WERI-Rb-1 (cell line): ENCODE data around the gene INSM2.

Experiments
- DNase-seq: peaks from one replicate; pipeline ENCODE4 v3.0.0-alpha.2; 2020
- H3K27ac ChIP-seq: fragments of 250-450 bp; sonication (Bioruptor Pico); 2 replicates; pipeline ENCODE4 v1.5.1; 2020; ENCODE audit warnings: mild to moderate bottlenecking, moderate library complexity
- H3K27me3 ChIP-seq: fragments of 250-450 bp; sonication (Bioruptor Pico); 2 replicates; pipeline ENCODE4 v1.5.1; 2021; ENCODE audit warnings: mild to moderate bottlenecking, low read depth, moderate library complexity; ENCODE audit not compliant: insufficient read depth, severe bottlenecking
- H3K36me3 ChIP-seq: fragments of 250-450 bp; sonication (Bioruptor Pico); 2 replicates; pipeline ENCODE4 v1.5.1; 2020; ENCODE audit warnings: mild to moderate bottlenecking, moderate library complexity
- H3K4me3 ChIP-seq: 2 replicates; pipeline ENCODE4 v1.5.1; 2011; ENCODE audit warnings: low read depth, mild to moderate bottlenecking, control low read depth, low read length
- H3K9me3 ChIP-seq: fragments of 250-450 bp; sonication (Bioruptor Pico); 2 replicates; pipeline ENCODE4 v1.5.1; 2021; ENCODE audit warnings: mild to moderate bottlenecking, moderate library complexity; ENCODE audit not compliant: severe bottlenecking
- TF ChIP-seq, protein P1 (sequence below): IDR thresholded peaks from 2 replicates; pipeline ENCODE4 v1.5.1; 2011; ENCODE audit warnings: low read depth, mild to moderate bottlenecking, control low read depth, inconsistent platforms, low read length

Gene INSM2

DNA sequence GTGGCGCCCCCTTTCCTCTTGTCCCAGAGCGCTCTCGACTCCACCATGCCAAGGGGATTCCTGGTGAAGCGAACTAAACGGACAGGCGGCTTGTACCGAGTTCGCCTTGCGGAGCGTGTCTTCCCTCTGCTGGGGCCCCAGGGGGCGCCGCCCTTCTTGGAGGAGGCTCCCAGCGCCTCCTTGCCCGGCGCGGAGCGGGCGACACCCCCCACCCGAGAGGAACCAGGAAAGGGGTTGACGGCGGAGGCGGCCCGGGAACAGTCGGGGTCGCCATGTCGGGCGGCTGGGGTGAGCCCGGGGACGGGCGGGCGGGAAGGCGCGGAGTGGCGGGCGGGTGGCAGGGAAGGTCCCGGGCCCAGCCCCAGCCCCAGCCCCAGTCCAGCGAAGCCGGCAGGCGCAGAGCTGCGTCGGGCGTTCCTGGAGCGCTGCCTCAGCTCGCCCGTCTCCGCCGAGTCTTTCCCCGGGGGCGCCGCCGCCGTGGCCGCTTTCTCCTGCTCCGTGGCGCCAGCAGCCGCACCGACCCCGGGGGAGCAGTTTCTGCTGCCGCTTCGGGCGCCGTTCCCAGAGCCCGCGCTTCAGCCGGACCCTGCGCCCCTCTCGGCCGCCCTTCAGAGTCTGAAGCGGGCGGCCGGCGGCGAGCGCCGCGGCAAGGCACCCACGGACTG lies 376 bp downstream of the INSM2 start:
- peak overlapping the region; percentile 92 for H3K4me3 ChIP-seq
- DNase-seq, result no peak
- H3K9me3 ChIP-seq, result no peaks in the 10 kb centered on the region

DNA sequence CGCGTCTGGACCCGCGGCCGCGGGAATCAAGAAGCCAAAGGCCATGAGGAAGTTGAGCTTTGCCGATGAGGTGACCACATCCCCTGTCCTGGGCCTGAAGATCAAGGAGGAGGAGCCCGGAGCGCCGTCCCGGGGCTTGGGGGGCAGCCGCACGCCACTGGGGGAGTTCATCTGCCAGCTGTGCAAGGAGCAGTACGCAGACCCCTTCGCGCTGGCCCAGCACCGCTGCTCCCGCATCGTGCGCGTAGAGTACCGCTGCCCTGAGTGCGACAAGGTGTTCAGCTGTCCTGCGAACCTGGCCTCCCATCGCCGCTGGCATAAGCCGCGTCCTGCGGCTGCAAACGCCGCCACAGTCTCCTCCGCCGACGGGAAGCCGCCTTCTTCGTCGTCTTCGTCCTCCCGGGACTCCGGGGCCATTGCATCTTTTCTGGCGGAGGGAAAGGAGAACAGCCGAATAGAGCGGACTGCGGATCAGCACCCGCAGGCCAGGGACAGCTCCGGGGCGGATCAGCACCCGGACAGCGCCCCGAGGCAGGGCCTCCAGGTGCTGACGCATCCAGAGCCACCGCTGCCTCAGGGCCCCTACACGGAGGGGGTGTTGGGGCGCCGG lies 1.0 kb downstream of the INSM2 start:
- Histone ChIP-seq H3K4me3 (peak overlapping the region; percentile 92), H3K27me3 (no peaks in the 10 kb centered on the region), H3K36me3 (peaks cover 52% of the 10 kb centered on the region), H3K27ac (peak overlapping the region; percentile 94), H3K9me3 (no peaks in the 10 kb centered on the region)
- TF ChIP-seq, protein P1, sequence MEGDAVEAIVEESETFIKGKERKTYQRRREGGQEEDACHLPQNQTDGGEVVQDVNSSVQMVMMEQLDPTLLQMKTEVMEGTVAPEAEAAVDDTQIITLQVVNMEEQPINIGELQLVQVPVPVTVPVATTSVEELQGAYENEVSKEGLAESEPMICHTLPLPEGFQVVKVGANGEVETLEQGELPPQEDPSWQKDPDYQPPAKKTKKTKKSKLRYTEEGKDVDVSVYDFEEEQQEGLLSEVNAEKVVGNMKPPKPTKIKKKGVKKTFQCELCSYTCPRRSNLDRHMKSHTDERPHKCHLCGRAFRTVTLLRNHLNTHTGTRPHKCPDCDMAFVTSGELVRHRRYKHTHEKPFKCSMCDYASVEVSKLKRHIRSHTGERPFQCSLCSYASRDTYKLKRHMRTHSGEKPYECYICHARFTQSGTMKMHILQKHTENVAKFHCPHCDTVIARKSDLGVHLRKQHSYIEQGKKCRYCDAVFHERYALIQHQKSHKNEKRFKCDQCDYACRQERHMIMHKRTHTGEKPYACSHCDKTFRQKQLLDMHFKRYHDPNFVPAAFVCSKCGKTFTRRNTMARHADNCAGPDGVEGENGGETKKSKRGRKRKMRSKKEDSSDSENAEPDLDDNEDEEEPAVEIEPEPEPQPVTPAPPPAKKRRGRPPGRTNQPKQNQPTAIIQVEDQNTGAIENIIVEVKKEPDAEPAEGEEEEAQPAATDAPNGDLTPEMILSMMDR, result no peak
- DNase-seq, result peak; percentile 30

More for the DNA sequence above, 376 bp downstream of the INSM2 start:
- H3K36me3 ChIP-seq, result peaks cover 52% of the 10 kb centered on the region
- TF ChIP-seq, protein P1, result peak; percentile 56
- no peaks in the 10 kb centered on the region for H3K27me3 ChIP-seq
- H3K27ac ChIP-seq, result peak overlapping the region; percentile 94

DNA sequence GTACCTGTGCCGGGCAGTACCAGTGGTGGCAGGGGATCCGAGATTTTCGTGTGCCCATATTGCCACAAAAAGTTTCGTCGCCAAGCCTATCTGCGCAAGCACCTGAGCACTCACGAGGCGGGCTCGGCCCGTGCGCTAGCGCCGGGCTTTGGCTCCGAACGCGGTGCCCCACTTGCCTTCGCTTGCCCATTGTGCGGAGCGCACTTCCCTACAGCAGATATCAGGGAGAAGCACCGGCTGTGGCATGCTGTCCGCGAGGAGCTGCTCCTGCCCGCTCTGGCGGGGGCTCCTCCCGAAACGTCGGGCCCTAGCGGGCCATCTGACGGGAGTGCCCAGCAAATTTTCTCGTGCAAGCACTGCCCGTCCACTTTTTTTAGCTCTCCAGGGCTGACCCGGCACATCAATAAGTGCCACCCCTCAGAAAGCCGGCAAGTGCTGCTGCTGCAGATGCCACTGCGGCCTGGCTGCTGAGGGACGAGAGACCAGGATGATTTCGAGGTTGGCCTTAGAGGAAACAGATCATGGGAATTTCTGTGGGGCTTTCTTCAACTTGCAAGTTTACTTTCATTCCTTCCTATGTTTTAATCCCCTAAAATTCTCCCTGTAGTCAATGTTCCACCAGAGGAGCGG lies 1.6 kb downstream of the INSM2 start:
- no peaks in the 10 kb centered on the region for H3K9me3 ChIP-seq
- peaks cover 52% of the 10 kb centered on the region for H3K36me3 ChIP-seq
- no peaks in the 10 kb centered on the region for H3K27me3 ChIP-seq
- DNase-seq, result peak; percentile 21
- H3K27ac ChIP-seq, result peak overlapping the region; percentile 94
- peak overlapping the region; percentile 92 for H3K4me3 ChIP-seq
- TF ChIP-seq, protein P1, result no peak

DNA sequence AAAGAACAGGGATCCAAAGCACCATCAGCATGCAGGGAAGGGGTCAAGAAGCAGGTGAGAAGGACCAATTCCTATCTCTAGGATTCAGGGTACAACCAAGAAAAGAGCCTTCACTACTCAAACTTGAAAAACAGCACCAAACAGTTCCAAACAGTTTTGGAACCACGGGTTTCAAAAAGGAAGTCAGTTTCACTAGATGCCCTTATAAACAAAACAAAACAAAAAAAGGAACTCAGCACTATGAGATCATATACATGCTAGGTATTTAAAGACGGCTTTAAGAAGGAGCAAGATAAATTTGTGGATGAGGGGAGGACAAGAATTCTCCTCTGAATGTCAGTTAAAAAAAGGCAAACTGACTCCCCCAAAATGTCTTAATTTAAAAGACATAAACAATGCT lies 6.0 kb downstream of the INSM2 start:
- TF ChIP-seq, protein P1, result no peak
- Histone ChIP-seq H3K9me3 (no peaks in the 10 kb centered on the region), H3K27me3 (no peaks in the 10 kb centered on the region), H3K36me3 (peaks cover 34% of the 10 kb centered on the region), H3K27ac (peak overlapping the region; percentile 55), H3K4me3 (peak overlapping the region; percentile 0)
- no peak for DNase-seq

DNA sequence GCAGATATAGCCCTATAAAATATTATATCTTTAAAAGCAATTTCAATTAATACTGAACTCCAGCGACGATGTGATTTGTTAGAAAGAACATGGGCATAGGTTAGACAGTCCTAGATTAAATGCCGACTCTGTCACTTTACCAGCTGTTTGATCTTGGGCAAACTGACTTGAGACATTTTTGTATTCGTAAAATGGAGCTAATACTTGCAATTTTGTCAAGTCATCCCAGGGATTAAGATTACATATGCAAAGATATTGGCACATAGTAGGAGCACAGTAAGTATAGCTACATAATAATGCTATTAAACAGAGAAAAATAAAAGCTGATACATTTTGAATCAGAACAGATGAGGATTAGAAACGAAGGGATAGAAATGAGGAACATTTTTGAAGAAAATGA lies 9.0 kb downstream of the INSM2 start:
- Histone ChIP-seq H3K36me3 (peaks cover 4% of the 10 kb centered on the region; the same call in 1 of the 2 replicates), H3K9me3 (no peaks in the 10 kb centered on the region), H3K4me3 (no peak overlapping the region), H3K27me3 (no peaks in the 10 kb centered on the region), H3K27ac (no peak overlapping the region)
- DNase-seq, result no peak
- TF ChIP-seq, protein P1, result no peak
